ENCODE results near the gene AMDHD2.
"Not testable (repeated sequence)": the region's sequence is repeated elsewhere in the genome, so short reads cannot be mapped to it uniquely, and the experiment has no call there.

DNA sequence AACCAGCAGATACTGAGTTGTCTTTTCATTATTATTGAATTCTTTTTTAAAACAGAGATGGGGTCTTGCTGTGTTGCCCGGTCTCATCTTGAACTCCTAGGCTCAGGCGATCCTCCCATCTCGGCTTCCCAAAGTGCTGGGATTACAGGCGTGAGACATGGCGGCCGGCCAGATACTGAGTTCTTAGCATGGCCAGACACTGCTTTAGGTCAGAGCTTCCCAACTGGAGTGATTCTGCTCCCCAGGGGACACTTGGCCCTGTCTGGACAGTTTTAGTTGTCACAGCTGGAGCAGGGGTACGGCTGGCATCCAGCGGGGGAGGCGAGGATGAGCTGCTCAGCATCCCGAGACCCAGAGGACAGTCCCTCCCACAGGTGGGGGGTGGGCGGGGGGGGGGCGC is 58.7 kb downstream of the AMDHD2 start:
- TF ChIP-seq, protein P1, sequence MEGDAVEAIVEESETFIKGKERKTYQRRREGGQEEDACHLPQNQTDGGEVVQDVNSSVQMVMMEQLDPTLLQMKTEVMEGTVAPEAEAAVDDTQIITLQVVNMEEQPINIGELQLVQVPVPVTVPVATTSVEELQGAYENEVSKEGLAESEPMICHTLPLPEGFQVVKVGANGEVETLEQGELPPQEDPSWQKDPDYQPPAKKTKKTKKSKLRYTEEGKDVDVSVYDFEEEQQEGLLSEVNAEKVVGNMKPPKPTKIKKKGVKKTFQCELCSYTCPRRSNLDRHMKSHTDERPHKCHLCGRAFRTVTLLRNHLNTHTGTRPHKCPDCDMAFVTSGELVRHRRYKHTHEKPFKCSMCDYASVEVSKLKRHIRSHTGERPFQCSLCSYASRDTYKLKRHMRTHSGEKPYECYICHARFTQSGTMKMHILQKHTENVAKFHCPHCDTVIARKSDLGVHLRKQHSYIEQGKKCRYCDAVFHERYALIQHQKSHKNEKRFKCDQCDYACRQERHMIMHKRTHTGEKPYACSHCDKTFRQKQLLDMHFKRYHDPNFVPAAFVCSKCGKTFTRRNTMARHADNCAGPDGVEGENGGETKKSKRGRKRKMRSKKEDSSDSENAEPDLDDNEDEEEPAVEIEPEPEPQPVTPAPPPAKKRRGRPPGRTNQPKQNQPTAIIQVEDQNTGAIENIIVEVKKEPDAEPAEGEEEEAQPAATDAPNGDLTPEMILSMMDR (IDR thresholded peaks at IDR 0.05) = not testable (repeated sequence)
- not testable (repeated sequence) for TF ChIP-seq EZH2 (IDR thresholded peaks at IDR 0.05)
